Stimulated activated CD8-positive, alpha-beta memory T cell treated with anti-CD3 and anti-CD28 coated beads, Interleukin-2, amount 100 ng/mL, for 48 hours (primary cell): ENCODE measurements around the gene NOL7.

ENCODE experiments used
- DNase-seq, 2 donors: peaks; one replicate each; pipeline ENCODE4 v3.0.0-alpha.2; 2020; ENCODE audit warnings: low read depth in 2 of 2

Gene NOL7

GRCh38 chr6:13654496-13654895 is 39.4 kb downstream of the NOL7 start:
- no peak for DNase-seq

DNA sequence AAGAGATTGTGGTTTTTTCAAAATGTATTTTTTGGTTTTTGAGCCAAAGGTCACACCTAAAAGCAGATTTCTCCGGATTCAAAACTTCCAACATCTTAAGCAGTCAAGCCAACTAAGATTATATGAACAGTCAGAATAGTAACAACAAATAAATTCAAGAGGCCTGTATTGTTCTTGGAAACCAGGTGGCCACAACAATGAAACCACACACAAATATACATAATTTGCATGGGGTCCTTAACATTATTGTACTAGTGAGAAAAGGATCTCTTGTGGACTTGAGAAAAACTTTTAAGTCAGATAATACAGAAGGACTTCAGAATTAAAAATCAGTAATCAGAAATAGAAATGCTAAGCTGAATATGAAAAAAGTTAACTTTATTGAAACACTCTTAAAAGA is 40.6 kb downstream of the NOL7 start:
- no peak for DNase-seq

DNA sequence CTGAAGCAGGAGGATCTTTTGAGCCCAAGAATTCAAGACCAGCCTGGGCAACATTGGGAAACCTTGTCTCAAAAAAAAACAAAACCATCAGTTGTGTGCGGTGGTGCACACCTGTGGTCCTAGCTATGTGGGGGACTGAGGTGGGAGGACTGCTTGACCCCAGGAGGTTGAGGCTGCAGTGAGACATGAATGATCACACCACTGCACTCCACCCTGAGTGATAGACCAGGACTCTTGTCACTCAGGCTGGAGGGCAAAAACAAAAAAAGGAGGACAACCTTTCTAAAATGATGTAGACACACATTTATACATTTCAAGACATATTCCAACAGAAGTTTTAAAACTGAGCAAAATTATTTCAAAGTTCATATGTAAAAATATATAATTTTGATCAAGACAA is 45.1 kb downstream of the NOL7 start:
- DNase-seq: no peak

DNA sequence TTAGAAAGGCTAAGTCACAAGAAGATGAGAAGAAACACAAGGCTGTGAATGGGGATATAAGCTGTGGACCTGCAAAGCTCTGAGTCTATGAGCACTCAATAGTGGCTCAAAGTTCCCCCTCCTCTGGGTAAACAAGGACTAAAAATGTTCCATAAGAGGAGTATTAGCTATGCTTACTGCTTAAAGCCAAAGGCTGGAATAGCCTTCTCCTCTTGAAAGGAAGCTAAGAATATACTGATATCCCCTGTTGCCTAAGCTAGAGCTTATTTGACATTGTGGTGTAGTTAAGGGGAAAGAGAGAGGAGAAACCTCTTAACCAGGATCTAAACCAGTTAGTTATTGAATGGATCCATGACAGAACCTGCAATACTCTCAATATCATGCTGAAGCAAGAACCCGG is 45.8 kb downstream of the NOL7 start:
- DNase-seq: no peak

GRCh38 chr6:13661647-13662046 is 46.5 kb downstream of the NOL7 start:
- no peak for DNase-seq

GRCh38 chr6:13662651-13663334 is 47.7 kb downstream of the NOL7 start:
- no peak for DNase-seq

DNA sequence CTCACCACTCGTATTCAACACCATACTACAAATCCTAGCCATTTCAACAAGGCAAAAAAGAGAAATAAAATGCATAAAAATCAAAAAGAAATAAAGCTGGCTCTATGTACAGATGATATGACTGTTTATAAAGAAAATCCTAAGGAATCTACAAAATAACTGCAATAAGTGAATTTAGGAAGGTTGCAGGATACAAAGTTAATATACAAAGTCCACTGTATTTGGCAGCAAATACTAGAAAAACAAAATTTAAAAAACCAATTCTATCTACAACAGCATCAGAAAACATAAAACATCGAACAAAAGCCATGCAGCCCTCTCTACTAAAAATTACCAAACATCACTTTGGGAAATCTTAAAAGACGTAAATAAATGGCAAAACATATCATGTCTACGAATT is 48.9 kb downstream of the NOL7 start:
- no peak for DNase-seq

DNA sequence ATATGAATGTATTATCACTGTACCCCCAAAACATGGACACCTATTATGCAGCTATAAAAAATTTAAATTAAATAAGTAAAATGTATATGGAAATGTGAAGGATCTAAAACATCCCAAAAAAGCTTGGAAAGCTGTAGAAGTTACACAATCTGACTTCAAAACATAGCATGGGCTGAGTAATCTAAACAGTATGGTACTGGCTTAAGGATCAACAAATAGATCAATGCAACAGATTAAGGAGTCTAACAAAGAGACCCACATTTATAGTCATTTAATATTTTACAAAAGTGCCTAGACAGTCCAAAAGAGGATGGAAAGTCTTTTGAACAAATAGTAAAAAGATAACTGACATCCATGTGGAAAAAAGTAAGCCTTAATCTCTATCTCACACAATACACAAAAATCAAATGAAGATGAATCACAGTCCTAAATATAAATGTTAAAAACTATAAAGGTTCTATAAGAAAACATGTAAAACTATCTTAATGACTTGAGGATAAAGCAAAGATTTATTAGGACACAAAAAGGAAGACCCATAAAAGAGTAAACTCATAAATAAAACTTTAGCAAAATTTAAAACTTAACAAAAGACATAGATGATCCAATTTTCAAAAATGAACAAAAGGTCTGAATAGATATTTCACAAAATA is 49.7 kb downstream of the NOL7 start:
- DNase-seq: no peak

DNA sequence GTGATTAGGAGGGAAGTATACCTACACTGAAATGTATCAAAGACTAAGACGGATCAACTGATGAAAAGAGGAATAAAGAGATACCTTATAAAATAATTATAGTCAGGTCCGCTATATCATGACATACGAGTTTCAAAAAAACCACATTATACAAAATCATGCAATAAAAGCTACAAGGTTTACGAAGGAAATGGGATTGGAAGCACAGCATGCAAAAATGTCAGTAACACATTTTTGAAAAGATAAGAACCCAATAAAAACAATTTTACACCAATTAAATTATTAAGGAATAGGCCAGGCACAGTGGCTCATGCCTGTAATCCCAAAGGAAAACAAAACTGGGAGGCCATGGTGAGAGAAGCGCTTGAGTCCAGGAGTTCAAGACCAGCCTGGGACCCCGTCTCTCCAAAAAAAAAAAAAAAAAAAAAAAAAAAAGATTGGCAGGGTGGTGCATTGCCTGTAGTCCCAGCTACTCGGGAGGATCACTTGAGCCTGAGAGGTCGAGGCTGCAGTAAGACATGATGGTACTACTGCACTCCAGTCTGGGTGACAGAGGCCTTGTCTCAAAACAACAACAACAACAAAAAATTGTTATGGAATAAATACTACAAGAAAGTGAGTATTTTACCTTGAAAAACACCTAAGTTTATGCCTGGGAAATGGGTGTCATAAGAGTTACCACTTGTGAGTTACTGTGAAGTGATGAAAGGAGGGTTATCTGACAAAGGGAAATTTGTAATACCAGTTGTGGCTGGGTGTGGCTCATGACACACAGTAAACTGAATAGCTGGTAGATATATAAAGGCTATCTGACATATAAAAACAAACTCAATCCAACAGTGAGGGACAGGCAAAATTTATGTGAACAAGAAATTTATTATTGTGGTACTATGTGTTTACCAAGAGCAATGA is 51.3 kb downstream of the NOL7 start:
- no peak for DNase-seq

- DNase-seq: no peak
Observed at GRCh38 chr6:13667655-13668054, 52.5 kb downstream of the NOL7 start.

DNA sequence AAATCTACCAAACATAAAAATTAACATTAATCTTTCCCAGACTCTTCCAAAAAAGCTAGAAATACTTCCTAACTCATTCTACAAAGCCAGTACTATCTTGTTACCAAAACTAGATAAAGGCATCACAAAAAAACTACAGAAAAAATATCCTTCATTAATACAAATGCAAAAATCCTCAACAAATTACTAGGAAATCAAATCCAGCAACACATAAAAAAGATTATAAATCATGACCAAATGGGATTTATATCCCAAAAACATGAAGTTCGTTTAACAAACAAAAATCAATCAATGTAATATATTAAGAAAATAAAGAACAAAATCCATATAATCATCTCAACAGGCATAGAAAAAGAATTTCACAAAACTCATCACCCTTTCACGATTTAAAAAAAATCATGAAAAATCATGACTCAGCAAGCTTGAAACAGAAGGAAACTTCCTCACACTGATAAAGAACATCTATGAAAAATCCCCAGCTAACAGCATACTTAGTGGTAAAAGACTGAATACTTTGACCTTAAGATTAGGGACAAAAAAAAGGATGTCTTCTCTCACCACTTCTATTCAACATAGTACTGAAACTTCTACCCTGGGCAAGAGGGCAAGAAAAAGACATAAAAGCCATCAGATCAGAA is 53.3 kb downstream of the NOL7 start:
- no peak for DNase-seq

- DNase-seq: no peak
Observed at GRCh38 chr6:13669476-13669875, 54.3 kb downstream of the NOL7 start.
